22Rv1 (cell line): ENCODE data around the gene PRKCE.

ENCODE experiments used
- CTCF ChIP-seq: fragments of 450-650 bp; IDR thresholded peaks from 2 replicates; pipeline ENCODE4 v1.5.1; 2017; ENCODE audit warnings: mild to moderate bottlenecking
- ZFX ChIP-seq: fragments of 450-650 bp; IDR thresholded peaks from 2 replicates; pipeline ENCODE4 v1.6.1; 2017; ENCODE audit warnings: antibody characterized with exemption, borderline replicate concordance

- TF ChIP-seq CTCF (no peak), ZFX (no peak)
These were observed 349.8 kb downstream of the PRKCE start for GRCh38 chr2:46001290-46001689.
